Gastrocnemius medialis (tissue), 4 donors: ENCODE data around the gene FERMT2.

Source experiments
- POLR2A ChIP-seq, 2 donors: fragments of 450-650 bp; IDR thresholded peaks; one replicate each; pipeline ENCODE4 v1.6.1; 2017; ENCODE audit warnings: antibody characterized with exemption in 2 of 2, mild to moderate bottlenecking in 2 of 2, moderate library complexity in 2 of 2
- TF ChIP-seq, protein P1 (sequence below), 5 experiments: fragments of 450-650 bp in 3 of 5; fragments of 200-600 bp in 2 of 5; sonication (generic) in 2 of 5; IDR thresholded peaks in 4 of 5; conservative IDR thresholded peaks in 1 of 5; 1 replicate in 4 of 5; 2 replicates in 1 of 5; pipeline ENCODE4 v1.5.1; 2016 to 2019; ENCODE audit warnings: antibody characterized with exemption in 5 of 5, mild to moderate bottlenecking in 3 of 5, moderate library complexity in 3 of 5

- TF ChIP-seq, protein P1, sequence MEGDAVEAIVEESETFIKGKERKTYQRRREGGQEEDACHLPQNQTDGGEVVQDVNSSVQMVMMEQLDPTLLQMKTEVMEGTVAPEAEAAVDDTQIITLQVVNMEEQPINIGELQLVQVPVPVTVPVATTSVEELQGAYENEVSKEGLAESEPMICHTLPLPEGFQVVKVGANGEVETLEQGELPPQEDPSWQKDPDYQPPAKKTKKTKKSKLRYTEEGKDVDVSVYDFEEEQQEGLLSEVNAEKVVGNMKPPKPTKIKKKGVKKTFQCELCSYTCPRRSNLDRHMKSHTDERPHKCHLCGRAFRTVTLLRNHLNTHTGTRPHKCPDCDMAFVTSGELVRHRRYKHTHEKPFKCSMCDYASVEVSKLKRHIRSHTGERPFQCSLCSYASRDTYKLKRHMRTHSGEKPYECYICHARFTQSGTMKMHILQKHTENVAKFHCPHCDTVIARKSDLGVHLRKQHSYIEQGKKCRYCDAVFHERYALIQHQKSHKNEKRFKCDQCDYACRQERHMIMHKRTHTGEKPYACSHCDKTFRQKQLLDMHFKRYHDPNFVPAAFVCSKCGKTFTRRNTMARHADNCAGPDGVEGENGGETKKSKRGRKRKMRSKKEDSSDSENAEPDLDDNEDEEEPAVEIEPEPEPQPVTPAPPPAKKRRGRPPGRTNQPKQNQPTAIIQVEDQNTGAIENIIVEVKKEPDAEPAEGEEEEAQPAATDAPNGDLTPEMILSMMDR (IDR thresholded peaks at IDR 0.05 in 4 of 5, conservative IDR thresholded peaks at IDR 0.05 in 1 of 5): no peak
- TF ChIP-seq POLR2A (IDR thresholded peaks at IDR 0.05): no peak
Observed at GRCh38 chr14:52910572-52910971, 40.3 kb downstream of the FERMT2 start.
